K562 (cell line): Measurements from ENCODE around the gene TTC9C.

Source experiments
- CHD4 ChIP-seq: fragments of 200-600 bp; sonication (generic); IDR thresholded peaks from 3 replicates; pipeline ENCODE4 v1.6.1; 2012; ENCODE audit warnings: low read depth, mild to moderate bottlenecking, mixed read lengths, low read length, inconsistent platforms; ENCODE audit not compliant: insufficient read depth, insufficient replicate concordance, poor library complexity, severe bottlenecking
- CREB1 ChIP-seq, 2 experiments: sonication (generic) in 1 of 2; formaldehyde crosslinking in 1 of 2; IDR thresholded peaks; 2 replicates each; pipeline versions ENCODE4 v1.6.1 to v1.8.0; 2012 to 2022; ENCODE audit warnings: inconsistent platforms in 1 of 2, mild to moderate bottlenecking in 1 of 2, missing genetic modification reagents in 1 of 2, moderate library complexity in 1 of 2
- EZH2 ChIP-seq: IDR thresholded peaks from 2 replicates; pipeline ENCODE4 v1.6.1; 2012; ENCODE audit warnings: low read depth, mild to moderate bottlenecking, inconsistent platforms, low read length, borderline replicate concordance
- KAT8 ChIP-seq: fragments of 450-650 bp; IDR thresholded peaks from 2 replicates; pipeline ENCODE4 v1.6.1; 2016; ENCODE audit warnings: low read depth, mild to moderate bottlenecking
- MED1 ChIP-seq: sonication (generic); formaldehyde crosslinking; IDR thresholded peaks from 2 replicates; pipeline ENCODE4 v1.8.1; 2023; ENCODE audit warnings: missing genetic modification reagents, borderline replicate concordance
- SAP30 ChIP-seq: fragments of 200-600 bp; sonication (generic); IDR thresholded peaks from 2 replicates; pipeline ENCODE4 v1.6.1; 2012; ENCODE audit warnings: borderline replicate concordance, low read depth, mild to moderate bottlenecking, moderate library complexity, low read length, control low read depth, inconsistent platforms; ENCODE audit not compliant: insufficient read depth, poor library complexity, severe bottlenecking
- SREBF2 ChIP-seq: sonication (generic); formaldehyde crosslinking; IDR thresholded peaks from 2 replicates; pipeline ENCODE4 v1.4.0; 2020; ENCODE audit warnings: mild to moderate bottlenecking, missing genetic modification reagents
- SRSF7 ChIP-seq: fragments of 200-400 bp; formaldehyde crosslinking; optimal IDR thresholded peaks from 2 replicates; pipeline ENCODE3; 2017; ENCODE audit warnings: mild to moderate bottlenecking, low read depth, low read length
- TARDBP ChIP-seq: fragments of 450-650 bp; IDR thresholded peaks from 2 replicates; pipeline ENCODE4 v1.6.1; 2016
- ZNF507 ChIP-seq: conservative IDR thresholded peaks from 2 replicates; pipeline ENCODE4 v1.6.1; 2017; ENCODE audit warnings: missing genetic modification characterization, missing compliant biosample characterization
- TF ChIP-seq, protein P1 (sequence below): sonication (generic); formaldehyde crosslinking; IDR thresholded peaks from 2 replicates; pipeline ENCODE4 v1.8.1; 2023; ENCODE audit warnings: mild to moderate bottlenecking, missing genetic modification reagents

DNA sequence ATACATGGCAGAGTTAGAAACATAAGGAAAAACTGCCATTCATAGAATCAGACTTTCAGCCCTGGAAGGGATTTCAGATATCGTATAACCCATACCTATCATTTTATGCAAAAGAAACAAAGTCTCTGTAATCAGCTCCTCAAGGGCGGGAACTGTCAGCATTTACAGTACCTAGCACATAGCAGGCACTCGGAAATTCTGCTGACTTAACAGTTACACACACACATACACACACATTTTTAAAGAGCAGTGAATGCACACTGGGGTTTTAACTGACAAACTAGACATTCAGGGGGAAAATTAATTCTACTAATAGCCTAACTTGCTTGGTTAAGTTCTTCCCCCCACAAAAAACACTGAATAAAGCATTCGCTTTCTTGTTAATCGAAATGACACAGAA, 12.1 kb upstream of the TTC9C start:
- TF ChIP-seq, protein P1, sequence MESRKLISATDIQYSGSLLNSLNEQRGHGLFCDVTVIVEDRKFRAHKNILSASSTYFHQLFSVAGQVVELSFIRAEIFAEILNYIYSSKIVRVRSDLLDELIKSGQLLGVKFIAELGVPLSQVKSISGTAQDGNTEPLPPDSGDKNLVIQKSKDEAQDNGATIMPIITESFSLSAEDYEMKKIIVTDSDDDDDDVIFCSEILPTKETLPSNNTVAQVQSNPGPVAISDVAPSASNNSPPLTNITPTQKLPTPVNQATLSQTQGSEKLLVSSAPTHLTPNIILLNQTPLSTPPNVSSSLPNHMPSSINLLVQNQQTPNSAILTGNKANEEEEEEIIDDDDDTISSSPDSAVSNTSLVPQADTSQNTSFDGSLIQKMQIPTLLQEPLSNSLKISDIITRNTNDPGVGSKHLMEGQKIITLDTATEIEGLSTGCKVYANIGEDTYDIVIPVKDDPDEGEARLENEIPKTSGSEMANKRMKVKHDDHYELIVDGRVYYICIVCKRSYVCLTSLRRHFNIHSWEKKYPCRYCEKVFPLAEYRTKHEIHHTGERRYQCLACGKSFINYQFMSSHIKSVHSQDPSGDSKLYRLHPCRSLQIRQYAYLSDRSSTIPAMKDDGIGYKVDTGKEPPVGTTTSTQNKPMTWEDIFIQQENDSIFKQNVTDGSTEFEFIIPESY = no peak
- TF ChIP-seq EZH2 (no peak), KAT8 (no peak), TARDBP (no peak), CHD4 (no peak), SAP30 (no peak), SREBF2 (CRISPR knock-in tag) (no peak), MED1 (CRISPR knock-in tag) (no peak), CREB1 (IDR thresholded peaks at IDR 0.05) (no peak), CREB1 (CRISPR knock-in tag; IDR thresholded peaks at IDR 0.05) (no peak), ZNF507 (no peak), SRSF7 (no peak)
